HG02763 (cell line): ENCODE results near the gene OSBPL7.

ENCODE experiments used
- ATAC-seq: cut with Tn5 transposase; IDR thresholded peaks from one replicate; pipeline ENCODE4 v1.9.1; 2021; ENCODE audit warnings: mild to moderate bottlenecking, moderate library complexity; ENCODE audit not compliant: unreplicated experiment

Gene OSBPL7

GRCh38 chr17:47847341-47848197 lies 26.0 kb upstream of the OSBPL7 start:
- no peak for ATAC-seq

DNA sequence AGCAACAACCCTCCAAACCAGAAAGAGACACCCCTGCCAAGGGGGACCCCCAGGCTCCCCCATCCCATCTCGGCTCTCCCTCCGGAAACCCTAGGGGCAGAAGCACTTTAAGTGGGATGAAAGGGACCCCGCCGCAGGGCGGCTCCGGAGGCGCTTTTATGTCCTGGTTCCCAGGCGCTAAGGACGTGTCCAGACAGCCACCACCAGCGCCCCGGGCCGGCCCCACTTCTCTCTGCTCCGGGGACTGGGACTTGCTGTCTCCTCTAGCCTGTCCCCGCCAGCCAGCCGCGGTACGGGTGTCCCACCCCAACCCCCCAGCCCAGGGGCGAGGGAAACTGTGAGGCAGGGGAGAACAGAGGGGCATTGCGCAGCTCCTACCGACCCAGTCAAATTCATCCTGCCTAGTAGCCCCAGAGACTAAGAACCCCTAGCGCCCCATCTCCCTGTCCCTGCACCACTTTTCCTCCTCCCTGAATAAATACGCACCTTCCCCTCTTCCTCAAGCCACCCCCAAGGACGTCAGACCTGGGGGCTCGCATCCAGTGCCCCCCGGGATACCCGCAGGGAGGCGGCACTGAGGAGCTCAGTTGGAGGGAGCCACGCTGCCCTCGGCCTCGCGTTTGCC lies 25.2 kb upstream of the OSBPL7 start:
- ATAC-seq, result no peak

DNA sequence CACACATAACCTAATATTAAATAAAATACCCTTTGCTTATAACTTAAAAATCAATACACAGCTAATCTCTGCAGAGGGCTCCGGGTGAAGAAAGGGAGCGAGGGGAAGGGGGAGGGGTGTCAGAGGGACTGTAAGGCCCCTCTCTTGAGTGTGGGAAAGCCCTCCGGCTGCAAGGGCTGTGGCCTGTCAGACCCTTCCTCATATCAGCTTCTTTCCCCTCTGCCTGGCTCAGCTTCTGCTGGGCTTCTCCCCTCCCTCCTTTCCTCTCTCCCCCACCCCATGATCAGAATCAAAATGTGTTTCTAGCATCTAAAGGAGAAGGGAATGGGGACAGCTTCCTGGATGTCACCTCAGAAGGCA lies 24.1 kb upstream of the OSBPL7 start:
- ATAC-seq, result no peak

DNA sequence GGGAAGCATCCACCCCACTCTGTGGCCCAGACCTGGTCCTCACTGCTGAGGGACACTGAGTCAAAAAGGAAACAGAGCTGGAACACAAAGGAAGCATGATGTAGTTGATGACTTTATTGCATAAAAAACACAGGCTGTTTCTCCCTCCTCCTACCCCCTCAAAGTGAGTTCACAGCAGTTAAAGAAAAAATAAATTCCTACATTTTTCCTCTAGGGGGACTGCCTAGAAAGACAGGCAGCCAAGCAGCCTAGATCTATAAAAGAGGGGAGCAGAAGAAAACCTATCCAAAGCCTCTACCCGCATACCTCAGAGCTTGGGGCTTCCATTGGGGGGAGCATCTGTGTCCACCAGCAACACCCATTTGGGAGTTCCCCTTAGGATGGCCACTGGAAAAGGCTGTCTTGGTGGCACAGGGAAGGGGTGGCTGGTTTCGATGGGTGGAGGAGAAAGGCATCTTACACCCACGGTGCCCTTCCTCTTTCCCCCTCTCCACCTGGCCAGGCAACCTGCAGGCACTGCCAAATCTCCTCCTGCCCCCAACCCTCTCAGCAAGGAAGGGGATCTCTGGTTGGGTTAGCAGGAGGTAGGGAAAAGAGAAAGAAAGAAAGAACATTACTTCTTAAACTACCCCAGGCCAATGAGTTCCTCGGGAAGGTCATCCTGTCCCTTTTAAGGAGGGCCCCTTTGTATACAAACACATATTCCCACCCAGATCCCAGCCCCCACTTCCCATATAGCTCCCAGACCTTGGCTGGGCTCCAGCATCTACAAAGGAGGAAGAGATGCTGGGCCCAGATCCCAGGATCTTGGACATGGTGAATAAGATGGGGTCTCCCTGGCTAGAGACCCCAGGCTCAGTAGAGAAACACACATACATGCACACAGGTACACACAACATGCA lies 23.5 kb upstream of the OSBPL7 start:
- ATAC-seq, result no peak

GRCh38 chr17:47844227-47844626 lies 22.6 kb upstream of the OSBPL7 start:
- no peak for ATAC-seq

DNA sequence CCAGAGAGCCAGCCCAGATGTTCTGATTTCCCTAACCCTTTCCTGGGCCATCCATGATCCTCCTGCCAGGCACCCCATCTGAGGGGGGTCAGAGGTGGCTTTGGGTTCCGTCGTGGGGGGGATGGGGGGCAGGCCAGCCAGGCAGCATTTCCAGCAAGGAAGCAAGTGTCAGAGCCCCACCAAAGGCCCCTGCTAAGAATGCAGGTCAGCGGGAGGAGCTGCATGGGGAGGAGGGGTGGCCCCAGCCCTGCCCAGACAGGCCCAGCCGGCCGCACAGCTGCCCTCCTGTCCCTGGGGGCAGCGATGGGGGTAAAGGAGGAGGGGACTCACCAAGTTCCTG lies 21.8 kb upstream of the OSBPL7 start:
- no peak for ATAC-seq

DNA sequence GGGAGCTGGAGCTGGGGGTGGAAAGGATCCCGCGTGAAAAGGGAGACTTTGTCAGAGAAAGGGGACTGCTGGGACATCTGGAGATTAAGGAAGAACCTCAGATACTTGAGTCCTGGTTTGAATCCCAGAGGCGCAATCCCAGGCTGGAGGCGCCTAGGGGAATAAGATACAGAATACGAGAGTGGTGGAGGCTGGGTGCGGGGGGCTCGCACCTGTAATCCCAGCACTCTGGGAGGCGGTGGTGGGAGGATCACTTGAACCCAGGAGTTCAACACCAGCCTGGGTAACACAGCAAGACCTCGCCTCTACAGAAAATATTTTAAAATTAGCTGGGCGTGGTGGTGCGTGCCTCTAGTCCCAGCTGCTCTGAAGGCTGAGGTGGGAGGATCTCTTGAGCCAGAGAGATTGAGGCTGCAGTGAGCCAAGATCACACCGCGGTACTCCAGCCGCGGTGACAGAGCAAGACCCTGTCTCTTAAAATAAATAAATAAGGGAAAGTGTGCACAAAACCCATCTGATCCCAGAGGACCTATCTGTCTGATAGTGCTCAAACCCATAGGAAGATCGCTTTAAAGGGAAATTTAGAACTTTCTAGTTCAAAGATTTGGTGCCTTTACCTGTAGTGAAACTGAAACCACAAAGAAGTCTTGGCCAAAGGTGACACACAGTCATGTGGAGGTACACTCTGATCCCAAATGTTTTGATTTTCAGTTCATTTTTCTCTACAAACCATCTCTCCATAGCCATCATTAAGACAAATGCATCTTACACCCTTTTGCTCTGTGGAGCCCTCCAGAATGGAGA lies 20.1 kb upstream of the OSBPL7 start:
- ATAC-seq, result no peak

- ATAC-seq, result peak; percentile 67
Measured at GRCh38 chr17:47840742-47841487, 19.3 kb upstream of the OSBPL7 start, which contains the start of gene SCRN2. Gene SCRN2 (minus strand): TSS chr17:47841273. CDS start chr17:47840843, 430 bp downstream.

DNA sequence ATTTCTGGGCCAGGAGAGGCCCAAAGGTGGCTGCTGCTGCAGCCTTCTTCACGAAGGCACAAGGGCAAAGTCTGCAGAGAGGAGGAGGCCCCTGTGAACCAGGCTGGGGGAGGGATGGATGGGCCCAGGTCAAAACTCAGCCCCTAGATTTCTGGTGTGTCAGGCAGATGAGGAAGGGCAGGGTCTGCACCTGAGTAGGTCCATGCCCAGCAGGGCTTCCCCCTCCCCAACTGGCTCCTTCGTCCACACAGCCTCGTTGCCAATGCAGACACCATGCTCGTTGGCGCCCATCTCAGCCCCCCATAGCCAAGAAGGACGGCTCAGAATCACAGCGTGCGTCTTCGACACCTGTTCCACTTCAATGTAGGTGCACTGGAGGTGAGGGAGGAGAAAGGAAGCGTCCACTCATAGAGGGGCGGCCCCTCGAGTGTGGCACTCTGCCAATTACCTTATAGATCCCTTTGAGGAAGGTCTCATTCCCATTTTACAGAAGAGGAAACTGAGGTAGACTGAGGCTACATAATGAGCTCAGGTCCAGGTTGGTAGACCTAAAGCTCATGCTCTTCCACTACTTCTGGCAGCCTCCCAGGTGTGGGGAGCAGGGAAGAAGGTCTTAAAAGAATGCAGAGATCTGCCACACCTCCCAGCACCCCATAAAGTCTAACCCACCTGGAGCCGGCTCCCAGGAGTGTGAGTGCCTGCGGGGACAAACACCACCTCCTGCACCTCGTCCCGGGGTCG lies 18.6 kb upstream of the OSBPL7 start:
- no peak for ATAC-seq

DNA sequence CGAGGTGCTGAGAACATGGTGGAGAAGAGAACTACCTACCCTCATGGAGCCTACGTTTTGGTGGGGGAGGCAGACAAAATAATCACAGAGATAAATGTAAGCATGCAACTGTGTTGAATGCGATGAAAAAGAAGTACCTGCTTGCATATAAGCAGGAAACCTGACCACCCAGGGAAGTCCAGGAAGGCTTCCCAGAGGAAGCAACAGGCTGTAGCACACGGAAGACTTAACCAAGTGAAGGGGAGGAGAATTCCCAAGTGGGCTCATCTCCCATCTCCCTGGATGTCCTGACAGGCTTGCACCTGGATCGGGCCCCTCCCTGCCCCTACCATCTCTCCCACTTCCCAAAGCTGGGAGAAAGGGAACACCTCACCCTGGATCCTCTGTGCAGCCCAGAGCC lies 17.5 kb upstream of the OSBPL7 start:
- no peak for ATAC-seq

DNA sequence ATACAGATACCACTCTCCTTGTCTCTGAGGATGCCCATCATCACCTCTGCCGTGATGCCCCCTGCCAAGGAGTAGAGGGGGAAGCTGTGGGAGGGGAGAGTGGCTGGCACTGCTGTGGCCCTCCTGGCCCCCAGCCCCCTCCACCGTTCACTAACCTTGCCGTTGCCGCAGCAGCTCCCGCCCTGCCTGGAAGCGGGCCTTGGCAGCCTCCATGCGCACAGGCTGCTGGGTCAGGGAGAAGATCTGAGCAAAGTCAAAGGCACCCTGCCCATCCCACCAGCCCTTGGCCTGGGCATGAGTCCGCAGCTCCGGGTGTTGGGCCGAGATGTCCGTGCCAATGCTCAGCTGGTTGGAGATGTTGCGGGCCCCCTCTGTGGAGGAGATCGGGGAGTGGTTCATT lies 17.0 kb upstream of the OSBPL7 start:
- no peak for ATAC-seq

DNA sequence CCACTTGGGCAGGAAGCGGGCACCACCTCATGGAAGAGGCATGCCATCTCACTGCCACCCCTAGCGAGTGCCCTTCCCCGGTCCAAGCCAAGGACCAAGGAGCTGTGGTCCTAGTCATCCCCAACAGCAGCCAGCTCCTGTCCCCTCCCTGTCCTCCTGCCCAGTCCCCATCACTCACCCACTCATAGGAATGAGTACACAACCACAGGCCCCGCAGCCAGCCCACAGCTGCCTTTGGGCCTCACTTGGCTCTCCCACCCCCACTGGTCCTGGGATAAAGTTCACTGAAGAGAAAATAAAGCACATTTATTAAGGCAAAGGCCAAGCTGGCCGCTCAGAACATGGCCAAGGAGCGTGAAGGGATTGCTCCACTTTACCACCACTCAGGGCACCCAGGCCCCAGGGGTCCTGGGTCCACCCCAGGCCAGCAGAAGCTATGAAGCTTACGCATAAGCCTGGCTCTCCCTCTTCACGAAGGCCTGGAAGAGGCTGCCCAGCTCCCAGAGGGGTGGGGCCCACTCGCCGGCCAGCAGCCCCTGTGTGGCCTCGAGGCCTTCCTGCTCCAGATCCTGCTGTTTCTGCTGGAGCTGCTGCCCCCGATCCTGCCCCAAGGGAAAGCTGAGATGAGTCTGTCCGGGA lies 15.9 kb upstream of the OSBPL7 start:
- ATAC-seq, result no peak

- no peak for ATAC-seq
Measured at GRCh38 chr17:47836601-47837000, 15.0 kb upstream of the OSBPL7 start.

- no peak for ATAC-seq
Measured at GRCh38 chr17:47834756-47835155, 13.2 kb upstream of the OSBPL7 start.

GRCh38 chr17:47831934-47832327 lies 10.3 kb upstream of the OSBPL7 start:
- no peak for ATAC-seq

- ATAC-seq, result peak; percentile 87
Measured at GRCh38 chr17:47831003-47831933, 9.7 kb upstream of the OSBPL7 start, which contains the start of the genes LRRC46 and MRPL10. Gene LRRC46 (plus strand): TSS chr17:47831670. CDS start chr17:47831990, 320 bp downstream. Gene MRPL10 (minus strand): TSS chr17:47831541. CDS start chr17:47831511, 30 bp downstream.

- ATAC-seq, result no peak
Measured at GRCh38 chr17:47830396-47831002, 8.9 kb upstream of the OSBPL7 start.
